Stimulated activated CD8-positive, alpha-beta memory T cell treated with anti-CD3 and anti-CD28 coated beads, Interleukin-4, amount 100 ng/mL, for 4 hours (primary cell): ENCODE results near the gene IFITM5.
"Not testable (repeated sequence)": the region's sequence is repeated elsewhere in the genome, so short reads cannot be mapped to it uniquely, and the experiment has no call there.

Experiments
- DNase-seq, 2 donors: peaks; one replicate each; pipeline ENCODE4 v3.0.0-alpha.2; 2020; ENCODE audit warnings: low read depth in 2 of 2, low spot score in 1 of 2

The IFITM5 gene

GRCh38 chr11:328516-329100 lies 29.3 kb upstream of the IFITM5 start:
- not testable (repeated sequence) for DNase-seq

- DNase-seq: no peak
These were observed 28.7 kb upstream of the IFITM5 start for GRCh38 chr11:328012-328411.

GRCh38 chr11:327581-327923 lies 28.2 kb upstream of the IFITM5 start:
- no peak for DNase-seq

- DNase-seq: no peak
These were observed 27.7 kb upstream of the IFITM5 start for GRCh38 chr11:326842-327580.

GRCh38 chr11:326592-326841 lies 27.2 kb upstream of the IFITM5 start:
- DNase-seq: no peak

GRCh38 chr11:325796-326591 lies 26.7 kb upstream of the IFITM5 start:
- no peak for DNase-seq

- not testable (repeated sequence) for DNase-seq
These were observed 25.5 kb upstream of the IFITM5 start for GRCh38 chr11:324593-325517.

GRCh38 chr11:324156-324555 lies 24.8 kb upstream of the IFITM5 start:
- no peak for DNase-seq

GRCh38 chr11:319888-320273 lies 20.6 kb upstream of the IFITM5 start:
- not testable (repeated sequence) for DNase-seq

GRCh38 chr11:319121-319887 lies 20.0 kb upstream of the IFITM5 start:
- not testable (repeated sequence) for DNase-seq

- DNase-seq: not testable (repeated sequence)
These were observed 19.2 kb upstream of the IFITM5 start for GRCh38 chr11:318405-319120.

GRCh38 chr11:317668-318404 lies 18.5 kb upstream of the IFITM5 start:
- DNase-seq: not testable (repeated sequence)

- DNase-seq: no peak
These were observed 17.6 kb upstream of the IFITM5 start for GRCh38 chr11:316891-317301.

- DNase-seq: no peak
These were observed 16.8 kb upstream of the IFITM5 start for GRCh38 chr11:316031-316701.

- no peak for DNase-seq
These were observed 16.2 kb upstream of the IFITM5 start for GRCh38 chr11:315516-315994.

GRCh38 chr11:315051-315481 lies 15.7 kb upstream of the IFITM5 start:
- DNase-seq: no peak

GRCh38 chr11:314554-314875 lies 15.2 kb upstream of the IFITM5 start:
- not testable (repeated sequence) for DNase-seq

GRCh38 chr11:313787-314553 lies 14.6 kb upstream of the IFITM5 start, which contains the start of gene IFITM1:
TSS of gene IFITM1 (plus strand) at chr11:314040. CDS start at chr11:314171, 131 bp downstream.
- no peak for DNase-seq
